Frontal cortex (tissue), 4 donors: ENCODE data around the gene LPP. TPM values are rescaled to one million over a fixed set of nuclear protein-coding genes. Genes with fewer than 3 reads are reported as not detected.
"Not testable (repeated sequence)": the region's sequence is repeated elsewhere in the genome, so short reads cannot be mapped to it uniquely, and the experiment has no call there.

Experiments used
- DNase-seq, 2 donors: peaks; one replicate each; pipeline ENCODE4 v3.0.0; 2012; ENCODE audit warnings: low spot score in 2 of 2
- FAIRE-seq: peaks from 2 replicates; lab custom pipeline; 2012; peaks lifted over from hg19 to GRCh38; lab: Jason Lieb, UNC
- total RNA-seq: library from RNA; depleted of rRNA; stranded (reverse); fragments of >200 nt; gene quantifications from one replicate; pipeline ENCODE4 v1.2.3, GENCODE V29; 2014
- donor health status: control.
- donor health status: control.
- donor health status: control.

Gene LPP
- total RNA-seq, 1 donor from 2014 or later: 6.5 TPM

- DNase-seq (no peak), FAIRE-seq (no peak)
Observed at GRCh38 chr3:188691004-188691403, 537.0 kb downstream of the LPP start.

GRCh38 chr3:188691665-188692064 lies 537.7 kb downstream of the LPP start:
- FAIRE-seq: no peak
- no peak for DNase-seq

GRCh38 chr3:188692700-188693099 lies 538.7 kb downstream of the LPP start:
- DNase-seq: no peak
- FAIRE-seq: no peak

GRCh38 chr3:188693435-188693834 lies 539.5 kb downstream of the LPP start:
- DNase-seq (no peak), FAIRE-seq (no peak)

- DNase-seq (no peak), FAIRE-seq (no peak)
Observed at GRCh38 chr3:188695241-188695640, 541.3 kb downstream of the LPP start.

DNA sequence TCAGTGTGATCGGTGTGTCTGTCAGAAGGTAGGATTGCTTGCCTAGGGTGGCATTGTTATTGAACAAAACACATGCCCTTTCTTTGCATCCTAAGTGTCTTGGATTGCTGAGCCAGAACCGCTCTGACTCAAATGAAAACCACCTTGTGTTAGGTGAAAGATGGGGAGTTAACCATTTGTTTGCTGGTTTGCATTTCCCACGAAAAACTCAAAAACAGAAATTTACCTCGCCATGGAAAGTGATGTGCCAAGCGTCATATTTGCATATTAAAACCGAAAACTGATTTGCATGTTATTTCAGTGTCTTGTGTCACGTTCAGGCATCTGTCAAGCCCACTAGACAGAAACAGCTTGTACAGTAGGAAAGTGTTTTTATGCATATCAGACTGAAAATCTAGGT lies 543.2 kb downstream of the LPP start:
- no peak for FAIRE-seq
- DNase-seq: no peak

GRCh38 chr3:188698436-188698835 lies 544.5 kb downstream of the LPP start:
- DNase-seq: no peak
- FAIRE-seq: no peak

GRCh38 chr3:188700501-188700900 lies 546.5 kb downstream of the LPP start:
- DNase-seq: no peak
- FAIRE-seq: no peak

DNA sequence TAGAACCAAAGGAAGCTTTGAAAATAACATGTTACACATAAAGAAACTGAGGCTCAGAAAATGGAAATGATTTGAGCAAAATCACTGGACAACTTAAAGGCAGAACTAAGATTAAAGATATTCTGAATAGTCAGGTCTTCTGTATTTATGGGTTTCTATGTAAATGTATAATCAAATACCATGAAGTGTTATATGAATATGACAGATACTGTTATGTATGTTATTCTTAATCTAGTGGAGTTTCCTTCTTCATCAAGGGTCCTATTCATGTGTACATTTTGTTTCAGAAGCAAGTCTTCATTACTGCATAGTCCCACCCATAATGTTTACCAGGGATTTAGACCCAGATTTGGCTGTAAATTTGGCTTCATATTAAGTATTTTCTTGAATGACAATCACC lies 547.0 kb downstream of the LPP start:
- DNase-seq (no peak), FAIRE-seq (no peak)

DNA sequence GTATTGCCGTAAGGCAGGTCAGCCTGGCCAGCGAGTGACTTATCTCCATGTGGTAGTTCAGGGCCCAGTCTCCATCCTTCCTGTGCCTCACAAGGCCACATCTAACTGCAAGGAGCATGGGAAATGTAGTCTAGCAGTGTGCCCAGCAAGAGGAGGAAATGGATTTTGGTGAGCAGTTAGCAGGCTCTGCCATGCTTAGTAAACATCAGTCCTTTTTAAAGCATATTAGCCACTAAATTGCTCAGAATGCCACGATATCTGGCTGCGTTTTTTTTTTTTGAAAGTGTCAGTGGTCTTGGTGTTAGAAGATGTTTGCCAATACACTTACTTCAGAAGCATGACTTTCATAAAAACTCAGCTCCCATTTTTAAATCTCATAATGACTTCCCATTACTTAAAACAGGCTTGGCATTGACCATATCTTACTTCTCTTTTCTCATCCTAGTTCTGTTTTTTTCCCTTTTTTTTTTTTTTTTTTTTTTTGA lies 547.6 kb downstream of the LPP start:
- FAIRE-seq (no peak), DNase-seq (no peak)

DNA sequence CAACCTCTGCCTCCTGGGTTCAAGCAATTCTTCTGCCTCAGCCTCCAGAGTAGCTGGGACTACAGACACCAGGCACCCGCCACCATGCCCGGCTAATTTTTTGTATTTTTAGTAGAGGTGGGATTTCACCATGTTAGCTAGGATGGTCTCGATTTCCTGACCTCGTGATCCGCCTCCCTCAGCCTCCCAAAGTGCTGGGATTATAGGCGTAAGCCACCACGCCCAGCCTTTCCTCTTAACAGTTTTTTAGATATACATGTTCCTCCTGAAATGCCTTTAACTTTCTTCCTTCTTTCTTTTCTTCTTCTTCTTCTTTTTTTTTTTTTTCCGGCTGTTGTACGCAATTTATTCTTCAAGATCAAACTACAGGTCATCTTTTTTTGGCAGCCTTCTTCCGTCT lies 548.1 kb downstream of the LPP start:
- DNase-seq, FAIRE-seq: not testable (repeated sequence)

DNA sequence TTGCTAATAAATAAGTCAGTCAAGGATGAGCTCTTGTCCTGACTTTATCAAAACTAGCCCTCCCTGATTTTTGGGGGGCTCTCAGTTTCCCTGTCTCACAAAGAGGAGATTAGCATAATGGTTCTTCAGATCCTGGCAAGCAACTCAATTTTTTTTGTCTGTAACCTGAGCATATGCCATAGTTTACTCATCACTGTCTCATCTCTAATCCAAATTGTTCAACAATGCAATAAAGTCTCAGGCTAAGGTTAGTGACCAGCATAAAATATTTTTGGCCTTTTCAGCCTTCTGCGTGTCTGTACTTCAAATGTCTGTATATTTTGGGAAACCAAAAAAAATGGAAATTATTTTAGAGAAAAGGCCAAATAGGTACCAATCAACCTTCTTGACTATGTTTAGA lies 552.2 kb downstream of the LPP start:
- FAIRE-seq: no peak
- no peak for DNase-seq

- FAIRE-seq (no peak), DNase-seq (no peak)
Observed at GRCh38 chr3:188706599-188706998, 552.6 kb downstream of the LPP start.

DNA sequence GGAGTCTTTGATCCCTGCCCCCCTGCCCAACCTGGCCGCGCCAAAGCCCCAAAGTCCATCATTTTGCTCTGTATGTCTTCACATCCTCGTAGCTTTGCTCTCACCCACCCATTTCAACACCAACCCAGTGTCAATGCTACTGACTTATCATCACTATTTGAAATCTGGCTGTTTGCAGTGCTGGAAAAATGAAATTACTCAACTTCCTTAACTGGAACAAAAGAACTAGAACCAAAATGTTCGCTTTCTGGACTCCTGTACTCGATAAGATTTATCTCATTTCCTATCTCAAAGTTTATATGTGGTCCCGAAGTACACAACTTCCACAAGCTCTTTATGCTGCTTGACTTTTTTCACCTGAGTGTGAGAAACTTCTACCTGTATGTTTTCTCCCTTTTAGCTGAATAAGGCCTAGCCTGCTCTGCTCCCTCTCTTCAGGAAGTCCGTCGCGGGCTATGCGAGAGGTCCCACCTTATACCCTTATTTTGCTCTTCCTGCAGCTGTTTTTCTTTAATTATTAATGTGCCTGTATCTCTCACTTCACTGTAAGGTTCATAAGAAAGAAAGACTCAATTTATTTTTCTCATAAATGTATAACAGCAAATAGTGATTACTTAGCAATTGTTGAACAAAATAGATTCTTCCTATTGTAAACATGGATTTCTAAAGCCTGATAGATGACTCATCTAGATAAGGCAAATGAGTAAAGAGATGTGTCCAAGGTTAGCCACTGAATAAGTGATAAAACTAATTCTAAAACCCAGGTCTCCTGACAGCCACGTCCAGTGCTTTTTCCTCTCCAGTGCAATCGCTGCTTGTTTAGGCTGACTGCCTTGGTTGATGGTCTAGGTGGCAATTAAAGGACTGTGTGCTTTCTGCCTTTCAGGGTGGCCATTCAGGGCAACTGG lies 553.7 kb downstream of the LPP start:
- DNase-seq: no peak
- no peak for FAIRE-seq

DNA sequence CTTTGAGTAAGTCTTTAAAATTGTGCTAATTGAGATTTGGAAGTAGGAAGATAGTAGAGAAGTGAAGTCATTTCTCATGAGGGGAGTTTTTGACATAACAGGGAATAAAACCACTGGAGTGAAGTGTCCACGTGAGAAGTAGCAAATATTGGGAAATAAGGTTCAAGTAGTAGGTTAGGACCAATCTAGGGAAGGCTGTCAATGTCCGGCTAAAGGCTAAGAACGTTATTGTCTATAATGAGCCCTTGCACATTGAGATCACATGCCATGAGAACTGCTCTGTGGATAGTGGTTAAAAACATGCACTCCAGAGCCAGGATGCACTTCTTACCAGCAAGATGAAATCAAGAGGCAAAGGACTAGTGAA lies 557.9 kb downstream of the LPP start:
- DNase-seq: no peak
- FAIRE-seq: no peak

GRCh38 chr3:188712248-188712924 lies 558.4 kb downstream of the LPP start:
- DNase-seq (no peak), FAIRE-seq (no peak)

DNA sequence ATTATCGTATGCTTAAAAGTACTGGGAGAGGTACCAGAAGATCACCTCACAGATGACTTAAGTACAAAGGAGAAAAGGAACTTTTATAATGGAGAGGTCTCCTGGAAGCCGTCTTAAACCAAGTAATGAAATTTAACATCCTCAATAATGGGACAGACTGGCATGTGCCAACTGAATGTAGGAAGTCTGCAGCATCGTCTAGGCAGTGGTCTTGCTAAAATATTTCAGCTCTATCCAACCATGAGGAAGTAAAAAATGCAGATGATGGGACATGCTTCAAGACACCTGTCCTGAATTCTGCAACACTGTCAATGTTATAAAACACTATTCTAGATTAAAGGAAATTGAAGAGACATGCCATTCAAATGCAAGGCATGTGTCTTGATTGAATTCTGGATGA lies 559.0 kb downstream of the LPP start:
- no peak for DNase-seq
- no peak for FAIRE-seq

GRCh38 chr3:188719545-188719944 lies 565.6 kb downstream of the LPP start:
- DNase-seq (no peak), FAIRE-seq (no peak)

GRCh38 chr3:188720215-188720614 lies 566.3 kb downstream of the LPP start:
- DNase-seq: no peak
- no peak for FAIRE-seq

DNA sequence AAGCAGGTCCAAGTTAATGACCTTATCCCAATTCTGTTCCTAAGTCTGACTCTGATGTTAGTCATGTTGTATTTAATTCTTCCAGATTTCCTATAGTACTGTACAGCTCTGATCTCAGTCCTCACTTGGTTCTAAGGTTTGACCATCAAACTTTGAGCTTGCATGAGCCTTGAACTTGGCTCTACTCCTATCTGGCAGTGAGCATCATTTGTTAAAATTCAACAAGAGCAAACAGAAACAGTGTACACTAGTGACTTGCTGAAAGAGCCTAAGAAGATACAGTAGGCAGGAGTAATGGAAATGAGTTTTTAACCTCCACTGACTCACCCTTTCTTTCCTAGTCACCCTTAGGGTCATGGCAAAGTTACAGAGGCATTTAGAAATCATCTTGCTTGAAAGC lies 566.7 kb downstream of the LPP start:
- FAIRE-seq (no peak), DNase-seq (no peak)

- FAIRE-seq (no peak), DNase-seq (no peak)
Observed at GRCh38 chr3:188721312-188721711, 567.4 kb downstream of the LPP start.
